Choroid plexus epithelial cell (primary cell): Measurements from ENCODE around the gene SMURF1.

ENCODE experiments used
- DNase-seq: peaks from one replicate; pipeline ENCODE4 v3.0.0-alpha.2; 2010; ENCODE audit warnings: low read depth
- H3K4me3 ChIP-seq: 2 replicates; pipeline ENCODE4 v1.5.1; 2011; ENCODE audit warnings: low read depth, mild to moderate bottlenecking, control low read depth, low read length, moderate library complexity
- TF ChIP-seq, protein P1 (sequence below): conservative IDR thresholded peaks from 2 replicates; pipeline ENCODE4 v1.5.1; 2011; ENCODE audit warnings: low read depth, mild to moderate bottlenecking, control low read depth, inconsistent platforms, low read length, moderate library complexity

Gene SMURF1

DNA sequence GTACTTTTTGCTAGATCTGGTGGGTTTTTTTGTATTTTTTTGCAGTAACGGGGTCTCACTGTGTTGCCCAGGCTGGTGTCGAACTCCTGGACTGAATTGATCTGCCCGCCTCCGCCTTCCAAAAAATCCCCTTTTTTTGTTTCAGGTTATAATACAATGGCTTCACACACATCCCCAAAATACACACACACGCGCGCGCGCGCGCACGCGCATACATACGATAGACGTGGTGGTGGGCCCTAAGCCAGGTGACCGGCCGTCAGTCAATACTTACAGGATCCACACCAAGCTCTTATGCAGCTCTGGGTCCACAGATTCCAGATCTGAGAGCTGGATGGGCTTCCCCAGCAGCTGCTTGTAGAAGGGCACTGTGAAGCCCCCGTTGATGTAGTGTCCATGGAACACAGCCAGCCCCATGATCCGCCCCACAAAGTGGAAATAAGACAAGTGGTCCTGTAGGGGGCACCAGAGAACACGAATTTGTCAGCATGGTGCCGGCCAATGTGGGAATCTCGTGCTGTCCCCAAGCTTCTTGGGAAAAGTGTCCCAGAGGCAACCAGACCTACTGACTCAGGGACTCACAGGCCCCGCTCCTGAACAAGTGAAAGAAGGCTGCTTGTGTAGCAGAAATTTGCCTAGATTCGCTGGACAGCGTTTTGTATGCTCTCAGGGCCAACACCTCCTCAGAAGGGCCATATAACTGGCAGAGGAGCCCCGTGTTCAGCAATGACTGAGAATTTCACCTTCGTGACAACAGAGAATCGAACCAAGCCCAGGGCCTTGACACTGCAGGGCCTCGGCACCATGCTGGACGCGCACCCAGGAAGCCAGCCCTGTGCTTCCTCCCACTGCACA lies 103.6 kb downstream of the SMURF1 start:
- peak; percentile 89 for DNase-seq

DNA sequence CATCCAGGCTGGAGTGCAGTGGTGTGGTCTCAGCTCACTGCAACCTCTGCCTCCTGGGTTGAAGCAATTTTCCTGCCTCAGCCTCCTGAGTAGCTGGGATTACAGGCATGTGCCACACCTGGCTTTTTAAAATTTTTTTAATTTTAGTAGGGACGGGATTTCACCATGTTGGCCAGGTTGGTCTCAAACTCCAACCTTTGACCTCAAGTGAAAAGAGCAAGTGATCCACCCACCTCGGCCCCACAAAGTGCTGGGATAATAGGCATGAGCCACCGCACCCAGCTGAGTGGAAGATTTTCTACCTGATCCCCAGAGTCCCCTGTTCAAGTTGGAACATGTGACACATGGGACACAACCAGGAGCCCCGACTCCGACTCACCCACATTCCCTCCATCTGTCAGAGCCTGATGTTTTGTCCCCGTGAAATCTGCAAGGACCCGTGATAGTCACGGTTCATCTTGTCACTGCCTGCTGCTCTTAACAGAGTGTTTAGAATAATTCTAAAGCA lies 104.5 kb downstream of the SMURF1 start:
- no peak for DNase-seq
- TF ChIP-seq, protein P1, sequence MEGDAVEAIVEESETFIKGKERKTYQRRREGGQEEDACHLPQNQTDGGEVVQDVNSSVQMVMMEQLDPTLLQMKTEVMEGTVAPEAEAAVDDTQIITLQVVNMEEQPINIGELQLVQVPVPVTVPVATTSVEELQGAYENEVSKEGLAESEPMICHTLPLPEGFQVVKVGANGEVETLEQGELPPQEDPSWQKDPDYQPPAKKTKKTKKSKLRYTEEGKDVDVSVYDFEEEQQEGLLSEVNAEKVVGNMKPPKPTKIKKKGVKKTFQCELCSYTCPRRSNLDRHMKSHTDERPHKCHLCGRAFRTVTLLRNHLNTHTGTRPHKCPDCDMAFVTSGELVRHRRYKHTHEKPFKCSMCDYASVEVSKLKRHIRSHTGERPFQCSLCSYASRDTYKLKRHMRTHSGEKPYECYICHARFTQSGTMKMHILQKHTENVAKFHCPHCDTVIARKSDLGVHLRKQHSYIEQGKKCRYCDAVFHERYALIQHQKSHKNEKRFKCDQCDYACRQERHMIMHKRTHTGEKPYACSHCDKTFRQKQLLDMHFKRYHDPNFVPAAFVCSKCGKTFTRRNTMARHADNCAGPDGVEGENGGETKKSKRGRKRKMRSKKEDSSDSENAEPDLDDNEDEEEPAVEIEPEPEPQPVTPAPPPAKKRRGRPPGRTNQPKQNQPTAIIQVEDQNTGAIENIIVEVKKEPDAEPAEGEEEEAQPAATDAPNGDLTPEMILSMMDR: no peak
- H3K4me3 ChIP-seq: no peak overlapping the region

More for the DNA sequence above, 103.6 kb downstream of the SMURF1 start:
- H3K4me3 ChIP-seq: no peak overlapping the region
- TF ChIP-seq, protein P1: peak; percentile 82

DNA sequence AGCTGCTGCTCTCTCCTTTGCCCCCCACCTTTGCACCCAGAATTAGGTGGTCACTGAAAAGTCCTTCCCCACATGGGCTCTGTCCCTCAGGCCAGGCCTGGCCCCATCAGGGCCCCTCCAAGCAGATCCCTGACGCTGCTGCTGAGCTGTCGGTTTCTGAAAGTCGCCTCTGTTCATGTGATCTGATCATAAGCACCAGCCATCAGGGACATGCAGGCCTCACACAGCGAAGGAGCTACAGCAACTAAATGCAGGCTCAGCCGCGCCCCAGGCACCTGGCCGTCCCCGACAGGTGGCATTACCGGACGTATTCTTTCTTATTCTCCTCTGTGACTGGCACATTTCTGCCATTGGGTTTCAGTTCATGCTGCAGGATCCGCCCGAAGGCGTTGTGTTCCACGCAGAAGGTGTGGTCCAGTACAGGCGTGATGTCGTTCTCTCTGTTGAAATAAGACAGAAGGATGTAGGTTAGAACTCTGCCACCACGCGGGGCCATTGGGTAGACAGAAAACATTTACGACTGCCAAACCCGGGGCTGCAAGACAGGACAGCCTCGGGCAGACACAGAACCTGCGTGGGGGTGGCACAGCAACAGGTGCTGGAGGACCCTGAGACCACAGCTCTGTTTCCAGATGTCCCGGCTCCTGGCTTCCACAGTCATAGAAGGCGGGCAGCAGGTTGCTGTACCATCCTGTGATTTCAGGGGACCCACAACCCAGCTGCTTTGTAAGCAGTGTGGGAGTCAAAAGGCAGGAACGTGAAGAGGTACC lies 105.6 kb downstream of the SMURF1 start:
- TF ChIP-seq, protein P1: no peak
- no peak for DNase-seq
- no peak overlapping the region for H3K4me3 ChIP-seq

DNA sequence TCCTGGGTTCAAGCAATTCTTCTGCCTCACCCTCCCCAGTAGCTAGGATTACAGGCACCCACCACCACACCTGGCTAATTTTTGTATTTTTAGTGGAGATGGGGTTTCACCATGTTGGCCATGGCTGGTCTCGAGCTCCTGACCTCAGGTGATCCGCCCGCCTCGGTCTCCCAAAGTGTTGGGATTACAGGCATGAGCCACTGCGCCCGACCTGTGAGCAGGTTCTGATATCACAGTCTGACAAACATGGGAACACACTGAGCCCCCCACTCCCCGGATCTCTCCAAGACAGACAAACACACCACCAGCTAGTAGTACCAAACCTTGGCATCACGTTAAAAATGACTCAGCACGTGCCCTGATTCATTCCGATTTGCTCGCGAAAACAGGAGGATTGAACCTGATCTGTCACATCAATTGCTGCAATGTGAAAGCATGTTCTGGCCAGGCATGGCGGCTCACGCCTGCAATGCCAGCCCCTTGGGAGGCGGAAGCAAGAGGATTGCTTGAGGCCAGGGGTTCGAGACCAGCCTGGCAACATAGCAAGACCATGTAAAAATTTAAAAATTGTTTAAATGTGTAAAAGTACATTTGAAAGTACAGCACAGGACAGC lies 106.5 kb downstream of the SMURF1 start:
- DNase-seq: no peak
- TF ChIP-seq, protein P1: no peak
- no peak overlapping the region for H3K4me3 ChIP-seq

DNA sequence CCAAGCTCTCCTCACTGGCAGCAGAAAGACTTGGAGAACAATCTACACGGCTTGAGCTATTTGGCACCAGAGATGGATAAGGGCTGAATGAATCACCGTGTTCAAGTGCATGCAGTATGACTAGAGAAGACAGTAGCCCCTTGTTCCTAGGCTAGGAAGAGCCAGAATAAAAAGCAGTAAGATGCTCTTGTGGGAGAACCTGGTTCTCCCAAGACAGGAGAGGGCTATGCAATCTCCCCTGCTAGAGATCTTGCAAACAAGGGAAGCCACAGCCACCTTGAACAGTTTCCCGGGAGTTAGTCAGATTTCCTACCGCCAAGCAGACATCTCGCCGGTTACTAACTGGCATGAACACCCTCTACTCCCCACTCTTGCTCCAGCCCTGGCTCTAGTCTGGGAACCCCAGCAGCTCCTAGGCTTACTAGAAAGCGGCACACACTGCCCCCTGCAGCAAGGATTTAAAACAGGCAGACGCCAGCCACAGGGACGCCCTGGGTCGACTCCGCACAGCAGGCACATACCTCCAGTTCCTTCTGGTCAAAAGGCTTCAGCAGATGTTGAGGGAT lies 107.3 kb downstream of the SMURF1 start:
- TF ChIP-seq, protein P1: peak; percentile 77
- no peak overlapping the region for H3K4me3 ChIP-seq
- DNase-seq: peak; percentile 90

DNA sequence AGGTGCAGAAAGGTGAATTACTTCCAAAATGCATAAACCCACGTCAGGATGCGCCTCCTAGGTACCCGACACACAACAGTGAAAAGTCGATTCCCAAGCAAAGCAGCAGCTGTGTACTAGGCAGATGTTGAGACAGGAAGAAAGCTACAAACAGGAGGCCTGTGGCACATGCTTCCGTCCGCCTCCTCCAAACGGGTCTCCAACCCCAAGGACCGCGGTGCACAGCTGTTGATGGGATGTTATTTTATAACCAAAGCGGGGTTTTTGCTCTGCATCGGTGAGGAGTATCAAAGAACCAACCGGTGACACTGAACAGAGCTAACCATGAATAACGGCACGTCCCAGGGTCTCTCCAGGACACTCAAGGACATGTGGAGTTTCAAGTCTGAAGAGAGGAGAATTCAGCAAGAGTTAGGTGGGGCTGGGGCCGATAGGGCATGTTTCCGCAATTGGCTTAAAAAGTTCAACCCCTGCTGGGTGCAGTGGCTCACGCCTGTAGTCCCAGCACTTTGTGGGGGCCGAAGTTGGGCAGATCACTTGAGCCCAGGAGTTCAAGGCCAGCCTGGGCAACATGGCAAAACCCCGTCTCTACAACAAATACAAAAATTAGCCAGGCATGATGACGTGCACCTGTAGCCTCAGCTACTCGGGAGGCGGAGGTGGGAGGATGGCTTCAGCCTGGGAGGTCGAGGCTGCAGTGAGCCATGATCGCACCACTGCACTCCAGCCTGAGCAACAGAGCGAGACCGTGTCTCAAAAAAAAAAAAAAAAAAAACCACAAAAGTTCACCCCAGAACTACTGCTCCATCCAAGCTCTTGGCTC lies 108.0 kb downstream of the SMURF1 start:
- DNase-seq: no peak
- TF ChIP-seq, protein P1: no peak
- H3K4me3 ChIP-seq: no peak overlapping the region
